Activated naive CD4-positive, alpha-beta T cell treated with anti-CD3 and anti-CD28 coated beads, Interleukin-2, amount 50 U/mL, for 16 hours (primary cell): ENCODE measurements around the gene ANAPC1.
"Not testable (repeated sequence)": the region's sequence is repeated elsewhere in the genome, so short reads cannot be mapped to it uniquely, and the experiment has no call there.

ENCODE experiments used
- DNase-seq: peaks from one replicate; pipeline ENCODE4 v3.0.0-alpha.2; 2020

The ANAPC1 gene

GRCh38 chr2:111725742-111726141 is 158.3 kb downstream of the ANAPC1 start:
- peak; percentile 37 for DNase-seq

GRCh38 chr2:111719610-111720009 is 164.4 kb downstream of the ANAPC1 start:
- DNase-seq: not testable (repeated sequence)
